Measurements from ENCODE around the gene TSPAN16. TPM values are rescaled to one million over a fixed set of nuclear protein-coding genes. Genes with fewer than 3 reads are reported as not detected.

The TSPAN16 gene
- total RNA-seq, 4 donors from 2014 or later = not detected

DNA sequence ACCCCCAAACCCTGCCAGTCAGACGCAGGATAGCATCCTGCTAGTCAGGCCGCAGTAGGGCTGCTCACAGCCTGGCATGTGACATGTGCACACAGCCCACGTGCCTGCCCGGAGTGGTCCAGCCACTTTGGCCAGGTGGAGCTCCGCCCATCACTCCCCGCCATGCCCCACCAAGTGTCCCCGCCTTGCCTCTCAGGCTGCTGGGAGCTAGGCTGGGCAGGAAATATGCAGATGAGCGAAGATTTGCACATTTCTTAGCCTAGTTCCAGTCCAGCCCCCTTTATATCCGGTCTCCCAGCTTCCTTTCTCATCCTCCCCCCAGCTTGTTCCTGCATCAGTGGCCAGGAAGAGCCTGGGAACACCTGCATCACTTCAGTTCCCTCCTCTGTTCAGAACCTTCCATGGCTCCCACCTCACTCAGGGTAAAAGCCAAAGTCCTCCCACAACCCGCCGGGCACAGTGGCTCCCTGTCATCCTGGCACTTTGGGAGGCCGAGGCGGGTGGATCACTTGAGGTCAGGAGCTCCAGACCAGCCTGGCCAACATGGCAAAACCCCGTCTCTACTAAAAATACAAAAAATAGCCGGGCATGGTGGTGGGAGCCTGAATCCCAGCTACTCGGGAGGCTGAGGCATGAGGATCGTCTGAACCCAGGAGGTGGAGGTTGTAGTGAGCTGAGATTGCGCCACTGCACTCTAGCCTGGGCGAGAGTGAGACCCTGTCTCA lies 31.3 kb upstream of the TSPAN16 start:
- Histone ChIP-seq H3K9me3 (no peaks in the 10 kb centered on the region), H3K4me1 (peaks cover 0 to 5% of the 10 kb centered on the region in 2 donors), H3K27me3 (no peaks in the 10 kb centered on the region), H3K27ac (peak overlapping the region in 1 of 2 donors; percentile 52), H3K36me3 (no peaks in the 10 kb centered on the region), H3K4me3 (no peak overlapping the region)
- intact Hi-C loops (cut with DNase I; ENCODE audit: low total_unique reads) = no loop called here
- TF ChIP-seq, protein P1, sequence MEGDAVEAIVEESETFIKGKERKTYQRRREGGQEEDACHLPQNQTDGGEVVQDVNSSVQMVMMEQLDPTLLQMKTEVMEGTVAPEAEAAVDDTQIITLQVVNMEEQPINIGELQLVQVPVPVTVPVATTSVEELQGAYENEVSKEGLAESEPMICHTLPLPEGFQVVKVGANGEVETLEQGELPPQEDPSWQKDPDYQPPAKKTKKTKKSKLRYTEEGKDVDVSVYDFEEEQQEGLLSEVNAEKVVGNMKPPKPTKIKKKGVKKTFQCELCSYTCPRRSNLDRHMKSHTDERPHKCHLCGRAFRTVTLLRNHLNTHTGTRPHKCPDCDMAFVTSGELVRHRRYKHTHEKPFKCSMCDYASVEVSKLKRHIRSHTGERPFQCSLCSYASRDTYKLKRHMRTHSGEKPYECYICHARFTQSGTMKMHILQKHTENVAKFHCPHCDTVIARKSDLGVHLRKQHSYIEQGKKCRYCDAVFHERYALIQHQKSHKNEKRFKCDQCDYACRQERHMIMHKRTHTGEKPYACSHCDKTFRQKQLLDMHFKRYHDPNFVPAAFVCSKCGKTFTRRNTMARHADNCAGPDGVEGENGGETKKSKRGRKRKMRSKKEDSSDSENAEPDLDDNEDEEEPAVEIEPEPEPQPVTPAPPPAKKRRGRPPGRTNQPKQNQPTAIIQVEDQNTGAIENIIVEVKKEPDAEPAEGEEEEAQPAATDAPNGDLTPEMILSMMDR (IDR thresholded peaks at IDR 0.05) = no peak
- TF ChIP-seq POLR2A (IDR thresholded peaks at IDR 0.05) = no peak
- peak in 1 of 2 donors; percentile 55 for DNase-seq

DNA sequence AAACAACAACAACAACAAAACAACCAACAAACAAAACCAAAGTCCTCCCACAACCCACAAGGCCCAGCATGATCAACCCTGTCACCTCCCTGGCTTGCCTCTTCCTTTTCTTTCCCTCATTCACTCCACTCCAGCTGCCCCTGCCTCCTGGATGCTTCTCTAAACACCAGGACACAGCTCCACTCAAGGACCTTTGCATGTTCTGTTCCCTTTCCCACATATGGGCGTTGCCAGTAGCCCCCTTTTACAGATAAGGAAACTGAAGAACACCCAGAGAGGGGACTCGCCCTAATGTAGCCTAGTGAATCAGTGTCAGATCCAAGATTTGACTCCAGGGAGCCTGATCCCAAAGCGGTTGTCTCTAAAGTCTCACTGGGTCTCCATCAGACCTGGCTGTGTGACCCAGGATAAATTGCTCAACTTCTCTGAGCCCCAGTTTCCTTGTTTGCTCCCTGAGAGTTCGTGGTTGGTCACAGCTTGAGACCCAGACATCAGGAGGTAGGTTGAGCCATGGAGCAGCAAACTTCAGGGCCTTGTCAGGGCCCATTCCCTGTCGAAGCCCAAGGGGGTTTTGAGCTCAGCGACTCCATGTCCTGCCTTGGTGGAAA lies 30.7 kb upstream of the TSPAN16 start:
- TF ChIP-seq, protein P1 (IDR thresholded peaks at IDR 0.05) = no peak
- TF ChIP-seq POLR2A (IDR thresholded peaks at IDR 0.05) = no peak
- no peak for DNase-seq

DNA sequence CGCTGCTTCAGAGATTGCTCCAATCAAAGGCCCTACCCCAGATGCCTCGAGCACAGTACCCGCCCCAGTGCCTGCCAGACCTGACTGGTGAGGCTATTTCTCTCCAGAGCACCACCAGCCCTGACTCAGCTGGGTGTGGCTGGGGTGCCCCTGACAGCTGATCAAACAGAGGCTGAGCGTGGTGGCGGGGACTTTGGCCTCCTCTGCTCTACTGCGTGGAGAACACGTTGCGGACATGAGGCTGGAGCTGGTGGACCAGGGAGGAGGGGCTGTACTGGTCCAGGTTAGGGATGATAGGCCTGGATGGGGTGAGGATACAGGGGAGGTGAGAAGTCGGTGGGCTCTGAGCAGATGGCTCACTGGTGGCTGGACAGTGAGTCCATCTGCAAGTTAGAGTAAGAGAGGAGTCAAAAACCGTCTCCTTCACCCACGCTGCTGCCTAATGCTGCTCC lies 30.1 kb upstream of the TSPAN16 start:
- intact Hi-C loops (cut with DNase I; ENCODE audit: low total_unique reads) = no loop called here
- TF ChIP-seq, protein P1 (IDR thresholded peaks at IDR 0.05) = no peak
- TF ChIP-seq POLR2A (IDR thresholded peaks at IDR 0.05) = no peak
- no peak overlapping the region for H3K4me3 ChIP-seq
- no peaks in the 10 kb centered on the region for H3K27me3 ChIP-seq
- DNase-seq = no peak
- no peaks in the 10 kb centered on the region for H3K36me3 ChIP-seq
- H3K27ac ChIP-seq = no peak overlapping the region
- no peaks in the 10 kb centered on the region for H3K9me3 ChIP-seq
- peaks cover 0 to 5% of the 10 kb centered on the region in 2 donors for H3K4me1 ChIP-seq

More for the DNA sequence above, 30.7 kb upstream of the TSPAN16 start:
- Histone ChIP-seq H3K27ac (no peak overlapping the region), H3K9me3 (no peaks in the 10 kb centered on the region), H3K27me3 (no peaks in the 10 kb centered on the region), H3K4me3 (no peak overlapping the region), H3K36me3 (no peaks in the 10 kb centered on the region), H3K4me1 (peaks cover 0 to 5% of the 10 kb centered on the region in 2 donors)
- intact Hi-C loops (cut with DNase I; ENCODE audit: low total_unique reads) = no loop called here

DNA sequence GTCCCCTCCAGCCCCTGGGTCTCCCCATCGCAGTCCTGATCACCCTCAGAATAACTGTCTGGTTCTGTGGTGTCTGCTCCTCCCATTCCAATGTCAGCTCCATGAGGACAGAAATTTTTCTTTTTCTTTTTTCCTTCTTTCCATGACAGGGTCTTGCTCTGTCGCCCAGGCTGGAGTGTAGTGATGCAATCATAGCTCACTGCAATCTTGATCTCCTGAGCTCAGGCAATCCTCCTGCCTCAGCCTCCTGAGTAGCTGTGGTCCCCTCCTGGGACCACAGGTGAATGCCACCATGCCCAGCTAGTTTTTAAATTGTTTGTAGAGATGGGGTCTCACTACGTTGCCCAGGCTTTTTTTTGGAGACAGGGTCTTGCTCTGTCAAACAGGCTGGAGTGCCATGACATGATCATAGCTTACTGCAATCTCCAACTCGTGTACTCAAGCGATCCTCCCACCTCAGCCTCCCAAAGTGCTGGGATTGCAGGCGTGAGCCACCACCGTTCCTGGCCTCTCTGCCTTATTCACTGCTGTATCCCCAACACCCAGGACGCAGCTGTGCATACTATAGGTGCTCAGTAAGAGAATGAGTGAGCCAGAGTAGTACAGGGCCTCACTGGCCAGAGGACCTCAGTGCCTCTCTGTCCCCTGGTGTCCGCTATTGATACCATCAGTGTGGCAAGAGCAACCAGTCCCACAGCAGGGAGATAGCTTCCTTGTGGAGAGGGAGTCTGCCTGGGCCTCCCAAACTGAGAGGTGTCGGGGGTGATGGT lies 28.5 kb upstream of the TSPAN16 start:
- no peak for DNase-seq
- H3K27me3 ChIP-seq = no peaks in the 10 kb centered on the region
- H3K4me3 ChIP-seq = no peak overlapping the region
- intact Hi-C loops (cut with DNase I; ENCODE audit: low total_unique reads) = no loop called here
- TF ChIP-seq POLR2A (IDR thresholded peaks at IDR 0.05) = no peak
- TF ChIP-seq, protein P1 (IDR thresholded peaks at IDR 0.05) = no peak
- H3K27ac ChIP-seq = peak overlapping the region in 1 of 2 donors; percentile 3
- no peaks in the 10 kb centered on the region for H3K36me3 ChIP-seq
- H3K9me3 ChIP-seq = no peaks in the 10 kb centered on the region
- H3K4me1 ChIP-seq = peaks cover 0 to 3% of the 10 kb centered on the region in 2 donors
